Skeletal muscle tissue (tissue), 4 donors: ENCODE measurements around the gene PIGL. TPM values are rescaled to one million over a fixed set of nuclear protein-coding genes. Genes with fewer than 3 reads are reported as not detected.

Experiments used
- H3K27ac ChIP-seq: one replicate; pipeline ENCODE4 v1.7.0; 2013; ENCODE audit warnings: mild to moderate bottlenecking, low read depth, low read length, inconsistent platforms
- H3K27me3 ChIP-seq, 3 donors: one replicate each; pipeline ENCODE4 v1.7.0; 2013; ENCODE audit warnings: low read length in 3 of 3; ENCODE audit not compliant: control insufficient read depth in 3 of 3, insufficient read depth in 3 of 3
- H3K36me3 ChIP-seq, 3 donors: one replicate each; pipeline ENCODE4 v1.7.0; 2013; ENCODE audit warnings: low read length in 3 of 3; ENCODE audit not compliant: control insufficient read depth in 3 of 3, insufficient read depth in 3 of 3
- H3K4me1 ChIP-seq, 3 donors: one replicate each; pipeline ENCODE4 v1.7.0; 2013; ENCODE audit warnings: low read length in 3 of 3, mild to moderate bottlenecking in 3 of 3; ENCODE audit not compliant: control insufficient read depth in 3 of 3, insufficient read depth in 3 of 3
- H3K4me3 ChIP-seq, 3 donors: one replicate each; pipeline ENCODE4 v1.7.0; 2013; ENCODE audit warnings: low read length in 3 of 3
- H3K9ac ChIP-seq, 3 donors: one replicate each; pipeline ENCODE4 v1.7.0; 2013; ENCODE audit warnings: low read length in 3 of 3, mild to moderate bottlenecking in 3 of 3, moderate library complexity in 2 of 3, low read depth in 1 of 3
- H3K9me3 ChIP-seq, 3 donors: one replicate each; pipeline ENCODE4 v1.7.0; 2013; ENCODE audit warnings: low read length in 3 of 3; ENCODE audit not compliant: control insufficient read depth in 3 of 3
- total RNA-seq: library from RNA; depleted of rRNA; stranded (reverse); fragments of >200 nt; gene quantifications from one replicate; pipeline ENCODE4 v1.2.3, GENCODE V29; 2014
- donor health status: Osteomylitis.

PIGL gene
- total RNA-seq, 1 donor from 2014 or later: 12.5 TPM

DNA sequence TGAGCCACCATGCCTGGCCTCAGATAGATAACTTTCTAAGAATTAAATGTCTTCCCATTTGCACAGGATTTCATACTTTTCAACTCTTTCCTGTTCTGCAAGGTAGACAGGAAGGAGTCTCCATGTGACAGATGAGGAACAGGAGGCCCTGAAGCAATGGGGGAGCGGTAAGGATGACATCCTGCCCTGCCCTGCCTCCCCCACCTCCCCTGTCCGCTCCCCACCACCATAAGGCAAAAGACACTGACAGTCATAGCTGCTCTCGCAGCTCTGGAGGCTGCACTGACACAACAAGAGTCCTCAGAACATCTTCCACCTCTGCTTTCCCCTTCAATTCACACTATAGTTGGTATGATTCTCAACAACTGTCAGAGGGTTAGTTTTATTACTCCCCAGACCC lies 126.6 kb downstream of the PIGL start:
- peaks cover 2 to 14% (median 8%) of the 10 kb centered on the region in 3 donors for H3K36me3 ChIP-seq
- H3K27me3 ChIP-seq: no peaks in the 10 kb centered on the region
- H3K9ac ChIP-seq: peak overlapping the region in 1 of 3 donors; percentile 20
- H3K27ac ChIP-seq: no peak overlapping the region
- H3K9me3 ChIP-seq: no peaks in the 10 kb centered on the region
- H3K4me3 ChIP-seq: no peak overlapping the region
- no peaks in the 10 kb centered on the region for H3K4me1 ChIP-seq

DNA sequence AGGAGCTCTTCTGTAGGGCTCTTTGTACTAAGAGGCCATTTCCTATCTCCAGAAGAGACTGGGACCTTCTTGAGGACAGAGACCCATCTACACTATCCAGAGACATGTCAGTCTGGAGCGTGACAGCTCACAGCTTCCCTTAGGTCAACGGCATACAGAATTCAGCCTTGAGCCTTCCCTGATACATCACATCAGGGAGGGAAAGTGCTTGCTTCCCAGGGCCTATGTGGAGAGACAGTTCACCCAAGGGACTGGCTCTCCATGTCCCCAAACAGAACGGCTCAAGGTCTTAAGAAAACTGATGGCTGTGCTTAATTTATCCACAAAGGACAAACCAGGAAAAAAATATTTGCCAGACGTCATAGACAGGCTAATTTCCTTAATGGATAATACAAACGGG lies 128.6 kb downstream of the PIGL start:
- no peak overlapping the region for H3K9ac ChIP-seq
- no peak overlapping the region for H3K4me3 ChIP-seq
- peaks cover 4 to 21% (median 16%) of the 10 kb centered on the region in 3 donors for H3K36me3 ChIP-seq
- no peaks in the 10 kb centered on the region for H3K9me3 ChIP-seq
- H3K4me1 ChIP-seq: no peaks in the 10 kb centered on the region
- H3K27ac ChIP-seq: no peak overlapping the region
- H3K27me3 ChIP-seq: no peaks in the 10 kb centered on the region

DNA sequence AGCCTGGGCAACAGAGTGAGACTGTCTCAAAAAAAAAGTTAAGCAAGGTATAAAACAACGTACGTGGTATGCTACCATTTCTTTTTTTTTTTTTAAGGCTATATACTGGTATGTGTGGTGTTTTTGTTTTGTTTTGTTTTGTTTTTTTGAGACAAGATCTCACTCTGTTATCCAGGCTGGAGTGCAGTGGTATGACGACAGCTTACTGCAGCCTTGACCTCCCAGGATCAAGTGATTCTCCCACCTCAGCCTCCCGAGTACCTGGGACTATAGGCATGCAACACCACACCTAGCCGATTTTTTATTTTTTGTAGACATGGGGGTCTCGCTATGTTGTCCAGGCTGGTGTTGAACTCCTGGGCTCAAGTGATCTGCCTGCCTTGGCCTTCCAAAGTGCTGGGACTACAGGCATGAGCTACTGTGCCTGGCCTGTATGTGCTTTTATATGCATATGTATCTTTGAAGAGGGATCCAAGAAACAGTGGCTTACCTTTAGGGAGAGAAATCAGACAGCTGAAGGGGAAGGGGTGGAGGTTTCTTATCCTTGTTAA lies 129.8 kb downstream of the PIGL start:
- H3K27ac ChIP-seq: no peak overlapping the region
- H3K4me1 ChIP-seq: peaks cover 0 to under 1% (median 0%) of the 10 kb centered on the region in 3 donors
- no peak overlapping the region for H3K4me3 ChIP-seq
- no peaks in the 10 kb centered on the region for H3K9me3 ChIP-seq
- peaks cover 4 to 21% (median 16%) of the 10 kb centered on the region in 3 donors for H3K36me3 ChIP-seq
- H3K9ac ChIP-seq: no peak overlapping the region
- H3K27me3 ChIP-seq: peaks cover 0 to 2% (median 0%) of the 10 kb centered on the region in 3 donors

DNA sequence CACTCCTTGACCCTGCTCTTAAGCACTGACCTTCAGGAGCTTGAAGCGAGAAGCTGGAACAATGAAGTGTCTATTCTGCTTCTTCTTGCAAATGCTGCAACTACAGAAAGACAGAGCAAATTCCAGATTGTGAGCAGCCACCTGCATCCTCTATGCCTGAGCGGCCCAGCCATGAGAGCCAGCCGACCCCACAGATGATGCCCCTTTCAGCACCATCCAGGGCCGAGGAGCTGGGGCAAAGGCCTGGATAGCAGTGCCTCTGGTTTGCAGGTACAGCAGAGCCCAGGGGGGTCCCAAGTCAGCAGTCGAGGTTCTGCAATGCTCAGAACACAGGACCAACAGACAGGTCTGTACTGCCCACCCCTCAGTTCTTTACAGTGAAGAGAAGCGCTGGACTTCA lies 131.6 kb downstream of the PIGL start:
- peaks cover 4 to 15% (median 10%) of the 10 kb centered on the region in 3 donors for H3K36me3 ChIP-seq
- no peak overlapping the region for H3K9ac ChIP-seq
- no peak overlapping the region for H3K4me3 ChIP-seq
- H3K9me3 ChIP-seq: no peaks in the 10 kb centered on the region
- H3K27ac ChIP-seq: no peak overlapping the region
- H3K4me1 ChIP-seq: peaks cover 5 to 9% (median 8%) of the 10 kb centered on the region in 3 donors
- peaks cover 0 to 5% (median 0%) of the 10 kb centered on the region in 3 donors for H3K27me3 ChIP-seq

DNA sequence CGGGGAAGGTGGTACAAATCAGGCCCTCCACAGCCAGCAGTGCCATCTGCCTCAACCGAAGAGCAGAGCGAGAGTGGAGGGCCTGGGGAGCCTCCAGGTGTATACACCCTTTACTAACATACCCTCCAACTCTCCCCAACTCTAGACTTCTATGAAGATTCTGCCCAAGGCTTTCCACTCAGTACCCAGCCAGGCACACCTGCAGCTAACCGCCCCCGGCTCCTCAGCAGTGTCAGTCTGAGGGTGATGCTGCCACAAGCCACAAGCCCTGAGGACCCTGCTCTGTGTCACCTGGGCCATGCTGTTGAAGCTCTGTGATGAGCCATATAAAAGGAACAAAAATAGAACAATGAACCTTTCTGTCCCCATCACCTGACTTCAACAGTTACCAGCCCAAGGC lies 132.4 kb downstream of the PIGL start:
- Histone ChIP-seq H3K27ac (no peak overlapping the region), H3K9ac (no peak overlapping the region), H3K4me1 (peaks cover 6 to 10% (median 8%) of the 10 kb centered on the region in 3 donors), H3K36me3 (peaks cover 4 to 10% (median 10%) of the 10 kb centered on the region in 3 donors), H3K27me3 (peaks cover 0 to 5% (median 0%) of the 10 kb centered on the region in 3 donors), H3K4me3 (no peak overlapping the region), H3K9me3 (no peaks in the 10 kb centered on the region)

DNA sequence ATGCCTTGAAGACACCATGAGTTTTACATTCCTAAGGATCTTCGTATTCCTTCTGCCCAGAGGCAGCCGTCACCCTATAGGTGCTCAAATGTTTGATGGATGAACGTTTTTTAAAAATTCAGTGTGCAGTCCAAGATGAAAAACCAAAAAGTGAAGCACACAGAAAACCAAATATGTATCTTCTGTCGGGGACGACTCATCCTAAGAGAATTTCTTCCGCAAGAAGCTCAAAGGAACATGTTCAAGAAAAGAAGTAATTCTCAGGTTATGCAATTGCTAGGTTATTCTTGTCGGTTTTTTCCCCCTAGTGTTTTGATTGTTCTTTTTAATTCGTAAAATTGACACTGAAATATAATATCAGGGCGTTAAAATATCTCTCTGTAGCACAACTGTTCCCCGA lies 134.8 kb downstream of the PIGL start:
- peaks cover 0 to 5% (median 0%) of the 10 kb centered on the region in 3 donors for H3K27me3 ChIP-seq
- peak overlapping the region in 2 of 3 donors; percentile 27 to 79 for H3K9ac ChIP-seq
- peaks cover 6 to 10% (median 8%) of the 10 kb centered on the region in 3 donors for H3K4me1 ChIP-seq
- peak overlapping the region in 2 of 3 donors; percentile 66 to 68 for H3K4me3 ChIP-seq
- H3K27ac ChIP-seq: no peak overlapping the region
- H3K9me3 ChIP-seq: no peaks in the 10 kb centered on the region
- H3K36me3 ChIP-seq: peaks cover 4 to 10% (median 10%) of the 10 kb centered on the region in 3 donors

DNA sequence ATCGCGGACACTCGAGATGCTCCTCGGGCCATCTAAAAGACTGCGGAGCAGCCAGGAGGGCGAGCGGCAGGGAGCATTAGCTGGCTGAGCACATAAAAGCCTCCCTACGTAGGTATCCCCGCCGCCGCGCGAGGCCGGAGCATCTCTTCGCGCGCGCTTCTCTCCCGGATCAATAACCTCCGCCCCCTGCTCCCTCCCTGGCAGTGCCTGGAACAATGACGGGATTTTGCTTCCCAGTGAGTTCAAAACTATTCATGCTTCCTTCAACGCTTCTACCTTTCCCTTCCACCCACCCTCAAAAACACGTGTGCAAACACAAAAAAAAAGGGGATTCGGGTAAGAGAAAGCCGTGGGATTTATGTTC lies 135.3 kb downstream of the PIGL start:
- Histone ChIP-seq H3K27me3 (peaks cover 0 to 5% (median 0%) of the 10 kb centered on the region in 3 donors), H3K9me3 (no peaks in the 10 kb centered on the region), H3K27ac (no peak overlapping the region), H3K4me1 (peaks cover 6 to 10% (median 8%) of the 10 kb centered on the region in 3 donors), H3K36me3 (peaks cover 4 to 10% (median 8%) of the 10 kb centered on the region in 3 donors), H3K9ac (peak overlapping the region; percentile 27 to 79 (median 72)), H3K4me3 (peak overlapping the region; percentile 66 to 70 (median 68))

DNA sequence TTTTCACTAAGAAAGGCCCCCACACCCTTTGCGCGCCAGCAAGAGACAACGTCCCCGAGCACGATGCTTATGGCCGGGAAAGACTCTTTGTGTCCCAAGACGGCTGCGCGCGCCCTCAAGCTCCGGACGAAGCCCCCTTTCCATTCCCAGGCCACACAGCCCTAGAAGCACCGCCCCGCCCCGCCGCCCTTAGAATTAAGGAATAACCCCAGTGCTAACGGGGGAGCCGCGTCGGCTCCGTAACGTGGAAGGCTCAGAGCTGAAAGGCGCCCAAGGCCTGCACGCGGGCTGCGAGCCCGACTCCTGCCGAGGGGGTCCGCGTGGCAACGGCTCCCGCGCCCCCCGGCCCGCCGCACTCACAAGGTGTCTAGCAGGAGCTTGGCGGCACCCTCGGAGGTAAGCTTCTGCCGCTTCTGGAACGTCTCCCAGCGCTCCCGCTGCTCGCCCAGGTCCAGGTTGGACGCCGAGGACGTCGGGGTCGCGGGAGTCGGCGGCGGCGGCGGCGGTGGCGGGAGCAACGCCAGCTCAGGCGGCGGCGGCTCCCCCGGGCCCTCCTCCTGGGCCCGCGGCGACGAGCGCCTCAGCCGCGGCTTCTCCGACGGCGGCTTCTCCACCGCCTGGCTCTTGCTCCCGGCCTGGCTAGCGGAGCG lies 135.8 kb downstream of the PIGL start:
- H3K4me3 ChIP-seq: peak overlapping the region; percentile 66 to 70 (median 68)
- no peaks in the 10 kb centered on the region for H3K9me3 ChIP-seq
- peaks cover 4 to 10% (median 8%) of the 10 kb centered on the region in 3 donors for H3K36me3 ChIP-seq
- peak overlapping the region; percentile 27 to 79 (median 72) for H3K9ac ChIP-seq
- peaks cover 6 to 10% (median 8%) of the 10 kb centered on the region in 3 donors for H3K4me1 ChIP-seq
- no peak overlapping the region for H3K27ac ChIP-seq
- peaks cover 0 to 5% (median 0%) of the 10 kb centered on the region in 3 donors for H3K27me3 ChIP-seq

DNA sequence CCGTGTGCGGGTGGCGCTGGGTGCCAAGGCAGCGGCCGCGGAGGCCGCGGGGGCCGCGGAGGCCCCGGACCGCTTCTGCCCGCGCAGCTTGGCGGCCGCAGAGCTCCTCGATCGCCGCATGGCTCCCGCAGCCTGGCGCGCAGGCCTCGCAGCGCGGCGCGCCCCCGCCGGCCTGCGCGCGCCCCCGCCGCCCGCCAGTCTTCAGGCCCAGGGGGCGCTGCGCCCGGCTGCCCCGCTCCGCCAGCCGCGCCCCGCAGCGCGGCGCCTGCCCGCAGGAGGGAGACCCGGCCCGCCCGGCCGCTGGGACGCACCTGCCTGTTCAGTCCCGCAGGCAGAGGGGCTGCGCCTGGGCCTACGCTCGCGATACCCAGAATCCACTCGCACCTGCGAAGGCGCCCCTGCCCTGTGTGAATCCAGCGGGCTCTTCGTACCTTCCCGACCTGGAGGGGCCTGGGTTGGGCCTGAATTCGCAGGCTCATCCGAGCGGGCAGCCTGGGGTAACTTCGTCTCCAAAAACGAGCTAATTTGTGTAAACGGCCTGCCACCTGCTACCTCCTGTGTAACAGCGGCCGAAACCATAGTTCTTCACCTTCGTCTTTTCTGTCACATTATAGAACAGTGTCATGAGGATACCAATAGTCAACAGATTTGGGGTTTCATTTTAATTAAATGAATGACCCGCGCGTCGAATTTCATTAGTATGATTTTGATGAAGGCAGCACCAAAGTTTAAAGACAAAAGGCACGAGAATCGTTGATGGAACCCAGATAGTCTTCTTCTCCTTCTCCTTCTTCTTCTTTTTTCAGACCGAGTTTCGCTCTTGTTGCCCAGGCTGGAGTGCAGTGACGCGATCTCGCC lies 136.5 kb downstream of the PIGL start, which contains the start of gene CENPV:
Gene CENPV (minus strand): TSS at position 153 of the 858 bp plus-strand sequence. CDS start 33 bp downstream, at position 120.
- no peaks in the 10 kb centered on the region for H3K9me3 ChIP-seq
- peaks cover 0 to 5% (median 0%) of the 10 kb centered on the region in 3 donors for H3K27me3 ChIP-seq
- H3K36me3 ChIP-seq: peaks cover 2 to 8% (median 8%) of the 10 kb centered on the region in 3 donors
- H3K9ac ChIP-seq: peak within 1 kb of the TSS; percentile 56 to 79 (median 72)
- H3K4me1 ChIP-seq: peaks cover 6 to 10% (median 8%) of the 10 kb centered on the region in 3 donors
- H3K4me3 ChIP-seq: peak within 1 kb of the TSS; percentile 66 to 71 (median 68)
- H3K27ac ChIP-seq: no peak within 1 kb of the TSS
